NCI-H2107 treated with DMSO at 0.1 percent for 48 hours (cell line): ENCODE measurements around the gene UMAD1.

Experiments used
- DNase-seq: peaks from one replicate; lab custom pipeline; 2025; ENCODE audit not compliant: unreplicated experiment; lab: John Stamatoyannopoulos, UW

The UMAD1 gene

GRCh38 chr7:7640221-7641128, at the start of gene UMAD1:
TSS of gene UMAD1 (plus strand) at chr7:7640752. CDS start at chr7:7673372, 32,620 bp downstream.
- peak; percentile 100 for DNase-seq

GRCh38 chr7:7595451-7595850, 45.1 kb upstream of the UMAD1 start:
- peak; percentile 65 for DNase-seq

GRCh38 chr7:7596176-7596575, 44.4 kb upstream of the UMAD1 start:
- no peak for DNase-seq

GRCh38 chr7:7607010-7607409, 33.5 kb upstream of the UMAD1 start:
- DNase-seq = no peak

- DNase-seq = no peak
Observed at GRCh38 chr7:7609330-7609729, 31.2 kb upstream of the UMAD1 start.

- no peak for DNase-seq
Observed at GRCh38 chr7:7612519-7612918, 28.0 kb upstream of the UMAD1 start.

- DNase-seq = no peak
Observed at GRCh38 chr7:7613210-7613609, 27.3 kb upstream of the UMAD1 start.

GRCh38 chr7:7614018-7614741, 26.4 kb upstream of the UMAD1 start:
- DNase-seq = no peak

- no peak for DNase-seq
Observed at GRCh38 chr7:7617550-7617949, 23.0 kb upstream of the UMAD1 start.

GRCh38 chr7:7618410-7618809, 22.1 kb upstream of the UMAD1 start:
- no peak for DNase-seq

- DNase-seq = no peak
Observed at GRCh38 chr7:7620236-7620635, 20.3 kb upstream of the UMAD1 start.

- no peak for DNase-seq
Observed at GRCh38 chr7:7620644-7621210, 19.8 kb upstream of the UMAD1 start.

GRCh38 chr7:7628476-7628875, 12.1 kb upstream of the UMAD1 start:
- no peak for DNase-seq

- no peak for DNase-seq
Observed at GRCh38 chr7:7630626-7631329, 9.8 kb upstream of the UMAD1 start.

GRCh38 chr7:7639421-7639820, 1.1 kb upstream of the UMAD1 start:
- DNase-seq = no peak

GRCh38 chr7:7639847-7640220, 718 bp upstream of the UMAD1 start:
- DNase-seq = no peak

GRCh38 chr7:7641129-7641663, 644 bp downstream of the UMAD1 start:
- peak; percentile 77 for DNase-seq

- DNase-seq = no peak
Observed at GRCh38 chr7:7642081-7642480, 1.5 kb downstream of the UMAD1 start.

GRCh38 chr7:7647495-7648036, 7.0 kb downstream of the UMAD1 start:
- no peak for DNase-seq

- DNase-seq = no peak
Observed at GRCh38 chr7:7650682-7651206, 10.2 kb downstream of the UMAD1 start.
